Brain microvascular endothelial cell (primary cell): ENCODE data around the gene SEPHS2.
A peak's percentile ranks its signal among the peaks of the same experiment; 100 is the strongest.

ENCODE experiments used
- DNase-seq: peaks from one replicate; pipeline ENCODE4 v3.0.0-alpha.2; 2020
- H3K27ac ChIP-seq: fragments of 250-450 bp; sonication (Bioruptor Pico); 2 replicates; pipeline ENCODE4 v1.5.1; 2020; ENCODE audit warnings: mild to moderate bottlenecking, moderate library complexity
- H3K27me3 ChIP-seq: fragments of 250-450 bp; sonication (Bioruptor Pico); replicated peaks from 2 replicates; pipeline ENCODE4 v1.5.1; 2020; ENCODE audit warnings: mild to moderate bottlenecking
- H3K36me3 ChIP-seq: fragments of 250-450 bp; sonication (Bioruptor Pico); replicated peaks from 2 replicates; pipeline ENCODE4 v1.5.1; 2020; ENCODE audit warnings: mild to moderate bottlenecking
- H3K4me3 ChIP-seq: 2 replicates; pipeline ENCODE4 v1.5.1; 2011; ENCODE audit warnings: low read depth, mild to moderate bottlenecking, control low read depth, low read length, moderate library complexity
- in situ Hi-C: cut with HindIII; loops from 2 replicates; pipeline ENCODE4 v1.10.0; 2017; ENCODE audit warnings: low sequenced_read_pairs, low pct_ligation_motif_present
- TF ChIP-seq, protein P1 (sequence below): IDR thresholded peaks from 2 replicates; pipeline ENCODE4 v1.5.1; 2011; ENCODE audit warnings: low read depth, mild to moderate bottlenecking, moderate library complexity, low read length, control low read depth, inconsistent platforms; ENCODE audit errors: missing control alignments

Gene SEPHS2

DNA sequence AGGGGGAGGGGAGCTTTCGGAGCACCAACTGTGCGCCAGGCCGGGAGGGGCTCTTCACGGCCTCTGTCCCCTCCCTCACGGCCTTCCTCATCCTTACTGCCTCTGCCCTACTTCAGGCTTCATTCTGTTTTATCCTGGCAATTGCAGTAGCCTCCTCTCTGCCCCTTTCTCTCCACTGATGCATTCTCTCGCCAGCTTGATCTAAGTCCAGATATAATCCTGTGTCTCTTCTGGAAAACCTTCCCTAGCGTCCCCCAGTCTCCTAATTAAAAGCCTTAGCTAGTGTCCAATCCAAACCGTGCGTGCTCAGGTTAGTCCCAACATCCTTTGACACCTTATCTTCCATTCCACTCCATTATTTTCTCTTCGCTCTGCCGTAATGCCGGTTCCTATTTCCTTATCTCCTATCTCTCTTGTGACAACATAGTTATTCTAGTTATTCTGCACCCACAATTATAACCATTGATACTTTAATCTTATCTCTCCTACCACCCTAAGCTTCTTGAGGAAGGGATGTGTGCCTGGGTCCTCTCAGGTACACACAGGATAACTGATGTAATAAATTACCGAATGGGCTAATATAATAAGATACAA, 49.6 kb downstream of the SEPHS2 start:
- in situ Hi-C loops: no loop called here
- Histone ChIP-seq H3K27ac (no peak overlapping the region), H3K27me3 (no peaks in the 10 kb centered on the region), H3K36me3 (peaks cover 5% of the 10 kb centered on the region), H3K4me3 (peak overlapping the region; percentile 77)
- no peak for DNase-seq
- TF ChIP-seq, protein P1, sequence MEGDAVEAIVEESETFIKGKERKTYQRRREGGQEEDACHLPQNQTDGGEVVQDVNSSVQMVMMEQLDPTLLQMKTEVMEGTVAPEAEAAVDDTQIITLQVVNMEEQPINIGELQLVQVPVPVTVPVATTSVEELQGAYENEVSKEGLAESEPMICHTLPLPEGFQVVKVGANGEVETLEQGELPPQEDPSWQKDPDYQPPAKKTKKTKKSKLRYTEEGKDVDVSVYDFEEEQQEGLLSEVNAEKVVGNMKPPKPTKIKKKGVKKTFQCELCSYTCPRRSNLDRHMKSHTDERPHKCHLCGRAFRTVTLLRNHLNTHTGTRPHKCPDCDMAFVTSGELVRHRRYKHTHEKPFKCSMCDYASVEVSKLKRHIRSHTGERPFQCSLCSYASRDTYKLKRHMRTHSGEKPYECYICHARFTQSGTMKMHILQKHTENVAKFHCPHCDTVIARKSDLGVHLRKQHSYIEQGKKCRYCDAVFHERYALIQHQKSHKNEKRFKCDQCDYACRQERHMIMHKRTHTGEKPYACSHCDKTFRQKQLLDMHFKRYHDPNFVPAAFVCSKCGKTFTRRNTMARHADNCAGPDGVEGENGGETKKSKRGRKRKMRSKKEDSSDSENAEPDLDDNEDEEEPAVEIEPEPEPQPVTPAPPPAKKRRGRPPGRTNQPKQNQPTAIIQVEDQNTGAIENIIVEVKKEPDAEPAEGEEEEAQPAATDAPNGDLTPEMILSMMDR: no peak

DNA sequence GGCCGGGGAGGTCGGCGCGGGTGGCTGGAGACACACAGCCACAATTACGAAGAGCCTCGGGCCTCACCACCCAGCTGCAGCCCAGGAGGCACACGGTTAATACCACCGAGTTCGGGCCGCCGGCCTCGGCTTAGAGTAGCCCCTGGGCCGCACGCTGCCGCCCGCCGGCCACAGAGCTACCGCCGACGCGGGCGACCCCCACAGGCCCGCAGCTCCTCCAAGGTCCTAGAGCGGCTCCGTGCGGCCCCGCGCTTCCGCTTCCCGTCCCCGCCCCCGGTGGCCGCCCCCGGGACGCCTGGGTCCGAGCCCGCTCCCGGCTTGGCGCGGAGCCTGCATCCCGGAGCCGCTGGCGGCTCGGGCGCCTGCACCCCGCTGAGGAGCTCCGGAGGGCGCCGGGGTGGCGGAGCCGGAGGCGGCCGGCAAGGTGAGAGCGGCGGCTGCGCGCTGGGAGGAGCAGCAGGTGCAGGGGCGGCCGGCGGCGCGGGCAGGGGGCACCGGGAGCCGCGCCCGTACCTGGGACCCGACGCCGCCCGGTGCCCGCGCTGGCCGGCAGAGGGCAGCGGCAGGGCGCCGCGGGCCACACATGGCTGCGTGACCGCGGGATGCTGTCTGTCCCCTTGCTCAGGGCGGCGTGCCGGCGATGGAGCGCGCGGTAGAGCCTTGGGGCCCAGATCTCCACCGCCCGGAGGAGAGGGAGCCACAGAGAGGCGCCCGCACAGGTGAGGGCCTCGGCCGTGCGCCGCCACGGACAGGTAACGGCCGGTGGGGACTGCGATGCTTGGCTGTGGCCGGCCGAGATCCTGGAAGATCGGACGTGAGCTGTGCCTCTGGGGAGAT, 50.3 kb downstream of the SEPHS2 start, which contains the start of gene ZNF48:
Gene ZNF48 (plus strand): TSS at position 266 of the 837 bp plus-strand sequence. CDS start 375 bp downstream, at position 641.
- TF ChIP-seq, protein P1: no peak
- H3K27ac ChIP-seq: peak within 1 kb of the TSS; percentile 73
- peak within 1 kb of the TSS; percentile 77 for H3K4me3 ChIP-seq
- H3K27me3 ChIP-seq: no peaks in the 10 kb centered on the region
- peaks cover 5% of the 10 kb centered on the region for H3K36me3 ChIP-seq
- DNase-seq: peak; percentile 74
- in situ Hi-C loops: no loop called here

DNA sequence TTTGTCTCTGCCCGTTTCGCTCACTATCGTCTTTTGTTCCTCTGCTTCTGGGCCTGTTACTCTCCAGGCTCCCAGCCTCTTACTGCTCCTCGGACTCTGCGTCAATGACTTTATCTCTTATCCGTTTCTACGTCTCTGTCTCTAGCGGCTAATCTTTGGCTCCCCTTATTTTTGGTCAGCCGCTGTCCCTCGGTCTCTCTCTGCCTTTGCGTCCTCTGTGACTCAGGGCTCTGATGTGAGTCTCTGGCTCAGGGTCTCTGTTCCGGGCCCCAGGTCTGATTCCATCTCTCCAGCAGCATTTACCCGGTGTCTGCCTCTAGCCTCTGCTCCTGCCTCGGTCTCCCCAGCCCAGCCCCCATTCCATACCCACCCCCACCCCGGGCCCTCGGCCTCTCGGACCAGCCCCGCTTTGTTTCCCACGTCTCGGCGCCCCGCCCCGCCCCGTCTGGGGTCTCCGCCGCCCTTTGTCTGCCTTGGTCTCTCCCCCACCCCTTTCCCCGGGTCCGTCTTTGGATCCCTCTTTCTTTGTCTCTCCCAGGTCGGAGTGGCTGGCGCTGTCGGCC, 51.0 kb downstream of the SEPHS2 start:
- Histone ChIP-seq H3K4me3 (peak overlapping the region; percentile 77), H3K27me3 (no peaks in the 10 kb centered on the region), H3K27ac (peak overlapping the region; percentile 73), H3K36me3 (peaks cover 5% of the 10 kb centered on the region)
- in situ Hi-C loops: no loop called here
- TF ChIP-seq, protein P1: no peak
- peak; percentile 52 for DNase-seq
